ENCODE results near the gene GRM7.

Gene GRM7

DNA sequence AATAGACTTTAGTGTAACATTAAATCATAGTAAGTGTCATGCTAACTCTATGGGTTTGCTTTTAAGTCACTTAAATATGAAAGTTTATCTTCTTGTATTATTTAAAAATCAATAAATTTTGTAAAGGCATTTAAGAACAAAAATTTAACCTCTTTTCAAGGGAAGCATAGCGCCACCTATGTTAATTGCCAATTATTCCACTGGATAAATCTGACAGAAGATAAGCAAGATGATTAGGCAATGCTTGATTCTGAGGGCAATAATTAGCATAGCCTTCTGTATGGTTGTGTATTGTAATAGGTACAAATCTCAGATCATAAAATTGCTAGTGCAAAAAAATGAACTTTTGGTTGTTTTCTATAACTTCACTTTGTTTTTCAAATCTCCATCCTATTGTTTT, 560.1 kb downstream of the GRM7 start:
- DNase-seq: no peak

DNA sequence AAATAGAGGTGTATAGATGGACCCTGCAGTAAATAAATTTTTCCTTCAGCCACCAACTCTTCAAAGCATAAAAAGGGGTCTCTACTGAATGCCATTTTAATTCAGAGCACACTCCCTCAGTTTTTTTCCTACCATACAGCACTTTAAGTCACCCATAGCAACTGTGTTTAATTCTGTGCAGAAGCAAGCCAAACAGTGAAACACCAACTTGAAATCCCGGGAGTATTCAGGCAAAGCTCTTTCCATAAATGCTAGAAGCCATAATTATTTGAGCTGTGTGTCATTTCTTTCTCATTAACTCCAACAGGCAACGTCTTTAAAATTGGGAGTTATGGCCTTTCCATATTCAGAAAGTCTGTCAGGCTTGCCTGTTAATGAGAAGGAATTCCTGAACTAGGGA, 562.1 kb downstream of the GRM7 start:
- DNase-seq: no peak

DNA sequence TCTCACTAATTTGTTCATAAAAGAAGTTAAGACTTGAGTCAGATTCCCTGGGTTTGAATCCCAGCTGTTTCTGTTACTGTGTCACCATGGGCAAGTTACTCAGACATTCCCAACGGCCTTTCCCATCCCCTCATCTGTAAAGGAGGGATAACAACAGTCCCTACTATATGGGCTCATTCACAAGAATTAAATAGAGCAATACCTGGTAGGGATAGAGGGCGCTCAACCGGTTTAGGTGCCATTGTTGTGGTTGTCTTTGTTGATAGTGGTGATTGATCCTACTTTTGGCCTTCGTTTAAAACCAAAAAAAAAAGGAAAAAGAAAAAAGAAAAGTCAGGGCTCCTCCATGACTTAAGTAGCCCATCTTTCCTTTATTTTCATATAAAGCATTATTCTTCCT, 563.1 kb downstream of the GRM7 start:
- no peak for DNase-seq

DNA sequence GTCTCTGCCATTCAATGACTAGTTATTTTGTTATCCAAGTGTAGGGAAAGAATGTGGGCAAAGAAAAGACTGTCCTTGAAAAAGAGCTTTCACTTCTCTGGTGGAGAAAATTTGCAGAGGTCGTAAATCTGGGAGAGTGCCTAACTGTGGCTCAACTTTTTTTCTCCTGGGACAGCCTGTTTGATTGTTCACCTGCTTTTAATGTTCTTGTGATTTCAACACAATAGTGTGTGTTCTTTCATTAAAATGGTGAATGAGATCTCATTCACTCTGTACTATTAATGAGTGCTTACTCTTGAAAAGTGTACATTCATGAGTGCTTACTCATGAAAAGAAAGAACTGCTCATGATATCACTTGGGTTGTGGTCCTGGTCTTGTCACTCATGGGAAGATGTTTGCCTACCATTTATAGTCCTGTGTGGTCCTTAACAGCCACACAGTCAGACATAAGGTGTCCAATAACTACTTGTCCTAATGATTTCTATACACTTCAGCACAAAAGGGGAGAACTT, 567.3 kb downstream of the GRM7 start:
- no peak for DNase-seq

DNA sequence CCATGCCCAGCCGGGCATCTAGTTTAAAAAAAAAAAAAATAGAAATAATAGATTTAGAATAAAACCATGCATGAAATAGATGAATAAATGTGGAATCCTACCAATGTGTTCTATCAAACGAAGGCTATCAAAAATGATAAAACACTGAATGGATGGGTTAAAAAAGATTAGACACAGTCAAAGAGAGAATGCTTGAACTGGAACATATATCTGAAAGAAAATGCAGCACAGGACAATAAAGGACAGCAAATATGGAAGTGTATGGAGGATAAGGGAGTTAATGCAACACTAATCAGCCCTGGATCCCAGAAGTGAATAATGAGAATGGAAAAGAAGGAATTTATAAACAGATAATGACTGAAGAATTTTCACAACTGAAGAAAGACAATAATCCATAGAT, 571.7 kb downstream of the GRM7 start:
- no peak for DNase-seq

DNA sequence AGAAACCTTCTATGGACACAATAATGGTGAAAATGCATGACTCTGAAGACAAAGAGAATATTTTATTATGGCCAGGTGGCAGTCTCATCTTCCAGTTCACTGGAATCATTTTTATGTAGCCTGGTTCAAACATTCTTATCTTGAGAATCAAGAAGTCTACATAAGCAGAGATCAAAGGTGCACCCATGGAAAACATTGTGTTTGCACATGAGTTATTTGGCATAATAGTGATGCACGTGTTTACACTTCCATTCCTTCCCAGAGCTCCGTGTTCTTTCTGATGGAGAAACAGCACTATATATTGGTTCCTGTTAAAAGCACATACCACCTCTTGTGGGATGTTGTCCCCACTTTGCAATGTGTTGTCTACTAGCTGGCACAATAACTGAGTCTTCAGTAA, 572.2 kb downstream of the GRM7 start:
- no peak for DNase-seq

DNA sequence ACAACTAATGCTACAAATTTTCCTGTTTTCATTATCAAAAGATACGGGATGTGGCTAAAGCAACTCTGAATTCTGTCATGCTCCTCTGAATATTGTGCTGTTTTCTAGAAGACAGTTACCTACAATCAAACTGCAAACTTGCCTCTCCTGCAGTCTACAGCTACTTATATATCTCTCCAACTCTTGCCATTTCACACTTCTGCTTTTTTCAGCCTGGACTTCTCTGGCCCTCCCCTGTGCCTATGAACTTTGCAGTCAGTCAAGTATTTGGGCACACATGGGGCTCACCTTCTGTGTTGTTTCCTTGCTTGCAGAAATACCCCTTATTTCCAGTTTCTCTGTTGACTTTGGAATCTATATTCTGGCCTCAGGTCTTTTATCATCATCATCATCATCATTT, 575.6 kb downstream of the GRM7 start:
- DNase-seq: no peak

DNA sequence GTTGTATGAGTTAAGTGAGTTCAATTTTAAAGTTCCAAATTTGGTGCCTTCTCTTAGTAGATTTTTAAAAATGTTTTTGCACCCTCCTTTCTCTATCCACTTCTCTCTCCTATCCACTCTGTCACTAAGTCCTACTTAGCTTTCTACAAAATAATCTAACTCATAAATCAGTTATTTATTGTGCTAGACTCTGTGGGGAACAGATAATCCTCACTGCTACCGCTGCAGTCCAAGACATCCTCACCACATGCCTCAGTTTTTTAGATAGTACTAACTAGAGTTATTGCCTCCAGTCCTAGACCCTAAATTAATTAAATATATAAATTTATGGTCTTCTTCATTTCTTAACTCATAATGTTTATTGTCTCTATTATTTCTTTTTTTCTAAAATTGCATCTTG, 576.3 kb downstream of the GRM7 start:
- DNase-seq: no peak

DNA sequence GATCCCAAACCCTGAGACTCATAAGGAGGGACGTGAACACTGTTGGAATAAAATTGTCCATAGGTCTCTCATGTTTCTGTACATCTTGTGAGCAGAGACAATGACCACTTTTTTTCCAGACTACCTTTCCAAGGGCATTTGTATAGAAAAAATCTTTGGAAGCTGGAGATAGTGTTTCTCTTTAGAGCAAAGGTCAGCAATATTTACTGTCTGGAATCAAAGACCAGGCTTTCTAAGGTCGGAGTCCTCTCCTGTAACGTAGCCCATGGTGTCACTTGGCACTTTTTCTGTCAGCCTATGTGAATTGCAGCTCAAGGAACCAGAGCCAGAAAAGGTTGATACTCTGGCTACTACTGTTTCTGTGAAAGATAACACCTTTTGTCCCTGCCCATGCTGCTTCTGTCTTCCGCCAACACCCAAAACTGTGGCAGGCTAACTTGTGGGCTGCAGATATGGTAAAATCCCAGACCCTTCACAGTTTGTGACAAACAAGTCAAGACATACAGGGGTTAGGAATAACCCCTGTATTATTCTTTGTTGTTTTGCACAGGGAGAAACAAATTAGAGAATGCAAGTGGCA, 578.3 kb downstream of the GRM7 start:
- DNase-seq: no peak

DNA sequence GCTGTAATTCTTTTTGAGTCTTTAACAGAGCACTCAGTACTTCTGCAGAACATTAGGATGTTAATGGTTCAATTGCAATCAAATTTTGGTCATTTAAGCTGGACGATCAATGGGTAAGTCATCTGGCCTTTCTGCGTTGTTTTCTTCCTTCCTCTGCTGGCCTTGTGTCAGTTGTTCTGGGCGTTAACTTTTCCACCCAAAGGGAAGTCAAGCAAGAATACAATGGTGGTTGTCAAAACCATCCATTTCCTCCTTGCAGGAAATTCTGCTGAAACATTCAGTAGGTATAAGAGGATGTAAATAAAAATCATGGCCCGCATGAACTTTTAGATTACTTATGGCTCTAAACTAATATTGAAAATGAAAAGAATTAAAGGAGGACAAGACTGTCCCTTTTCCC, 584.0 kb downstream of the GRM7 start:
- DNase-seq: no peak

DNA sequence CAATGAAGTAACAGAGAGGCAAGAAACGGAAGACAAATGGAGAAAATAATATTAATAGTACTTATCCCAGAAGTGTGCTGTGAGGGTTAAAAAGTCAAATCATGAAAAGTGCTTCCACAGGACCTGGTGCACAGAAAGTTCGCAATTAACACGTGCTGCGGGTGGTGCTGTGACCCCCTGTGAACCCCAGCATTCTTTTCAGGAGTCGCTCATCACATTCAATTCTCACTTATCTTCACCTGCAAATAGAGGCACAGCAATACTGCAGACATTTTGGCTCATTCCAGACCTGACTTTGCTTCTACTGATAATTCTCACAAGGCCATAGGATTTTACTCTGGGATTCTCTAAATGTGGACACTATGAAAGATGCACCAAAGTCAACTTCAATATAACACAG, 584.4 kb downstream of the GRM7 start:
- no peak for DNase-seq

DNA sequence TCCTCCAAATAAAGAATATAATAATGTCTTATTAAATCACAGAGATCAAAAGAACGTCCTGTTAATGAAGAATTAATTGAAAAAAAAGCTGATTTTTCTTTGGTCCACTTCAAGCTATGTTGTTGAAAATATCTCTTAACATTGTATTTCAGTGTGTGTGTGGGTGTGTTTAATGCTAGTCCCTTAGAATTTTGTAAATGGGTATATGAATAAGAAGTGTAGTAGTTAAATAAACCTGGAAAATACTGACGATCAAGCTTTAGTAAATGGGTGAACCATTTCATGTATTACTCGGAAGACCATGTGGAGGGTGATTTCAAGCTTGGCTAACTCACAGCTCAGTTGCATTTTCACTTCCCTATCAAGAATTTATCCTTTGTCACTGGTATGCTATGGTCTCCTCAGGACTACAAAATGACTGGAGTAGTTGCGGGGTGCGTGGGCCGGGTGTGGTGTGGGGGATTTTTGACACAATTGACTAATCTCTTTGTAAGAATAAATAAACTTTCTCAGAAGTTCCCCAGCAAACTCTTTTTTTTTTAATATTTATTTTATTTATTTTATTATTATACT, 586.4 kb downstream of the GRM7 start:
- no peak for DNase-seq

DNA sequence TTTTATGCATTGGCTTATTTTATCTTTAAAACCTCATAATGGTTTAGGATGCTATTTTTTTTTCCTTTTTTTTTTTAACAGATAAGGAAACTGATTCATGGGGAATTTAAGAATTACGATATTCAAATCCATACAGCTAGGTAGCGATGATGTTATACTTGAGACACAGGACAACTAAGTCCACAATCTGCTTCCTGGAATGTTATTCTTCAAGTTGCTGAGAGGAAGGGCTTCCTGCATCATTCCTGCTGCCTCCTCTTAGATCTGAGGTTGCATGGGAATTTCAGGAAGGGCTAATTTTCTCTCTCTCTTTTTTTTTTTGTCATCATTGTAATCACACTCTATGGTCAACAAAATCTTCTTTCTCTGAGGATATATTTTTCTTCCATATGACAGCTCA, 595.5 kb downstream of the GRM7 start:
- DNase-seq: no peak

DNA sequence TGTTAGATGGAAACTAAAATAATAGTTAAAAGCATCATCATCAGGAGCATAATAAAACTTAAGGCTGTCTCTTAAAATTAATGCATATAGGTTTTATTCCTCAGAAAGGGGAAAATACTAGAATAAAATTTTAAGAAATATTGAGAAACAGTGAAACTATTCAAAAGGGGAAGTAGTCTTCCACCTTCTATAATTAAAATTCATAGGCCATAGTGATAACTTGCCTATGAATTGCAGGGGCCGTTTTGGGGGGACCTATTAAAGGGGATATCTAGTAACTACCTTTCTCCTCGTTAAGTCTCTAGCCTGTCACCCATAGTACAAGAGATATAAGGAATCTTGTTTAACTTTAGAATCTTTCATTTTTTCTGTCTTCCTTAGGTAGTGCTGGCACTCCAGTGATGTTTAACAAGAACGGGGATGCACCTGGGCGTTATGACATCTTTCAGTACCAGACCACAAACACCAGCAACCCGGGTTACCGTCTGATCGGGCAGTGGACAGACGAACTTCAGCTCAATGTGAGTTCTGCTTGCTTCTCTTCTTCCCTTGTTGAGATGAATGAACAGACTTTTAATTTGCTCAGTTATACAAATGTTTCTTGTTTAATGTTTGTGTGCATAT, 600.4 kb downstream of the GRM7 start:
- DNase-seq: no peak

DNA sequence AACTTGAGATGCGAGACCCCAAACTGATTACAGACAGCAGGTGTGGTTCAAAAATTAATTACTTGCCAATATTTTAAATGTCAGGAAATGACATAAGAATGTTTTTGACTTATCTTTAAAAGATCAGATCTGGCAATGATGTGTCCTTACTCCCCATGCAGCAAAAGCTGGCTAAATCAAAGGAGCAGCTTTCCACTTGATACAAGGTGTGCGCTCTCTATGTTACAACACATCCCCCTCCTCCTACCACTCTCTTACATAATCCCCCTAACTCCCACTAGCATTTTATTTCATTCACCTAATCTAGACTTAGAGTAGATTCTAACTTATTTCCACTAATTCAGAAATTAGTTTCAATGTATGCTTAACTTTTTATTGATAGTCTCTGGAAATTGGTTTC, 609.0 kb downstream of the GRM7 start:
- DNase-seq: no peak

DNA sequence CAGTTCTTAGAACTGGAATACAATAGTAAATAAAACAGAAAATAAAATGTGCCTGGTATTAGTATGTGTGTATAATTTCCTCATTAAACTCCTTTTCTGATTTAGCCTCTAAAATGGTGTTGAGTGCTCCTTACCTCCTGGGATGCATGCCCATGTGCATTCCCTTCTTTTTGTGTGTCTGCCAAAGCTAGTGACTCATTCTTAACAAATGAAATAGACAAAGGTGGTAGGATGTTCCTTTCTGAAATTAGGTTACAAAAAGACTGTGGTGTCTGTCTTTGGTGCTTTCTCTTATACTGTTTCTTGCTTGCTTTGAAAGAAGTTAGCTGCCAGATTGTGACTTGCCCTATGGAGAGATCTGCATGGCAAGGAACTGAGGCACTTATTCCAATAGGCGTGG, 623.7 kb downstream of the GRM7 start:
- DNase-seq: no peak

DNA sequence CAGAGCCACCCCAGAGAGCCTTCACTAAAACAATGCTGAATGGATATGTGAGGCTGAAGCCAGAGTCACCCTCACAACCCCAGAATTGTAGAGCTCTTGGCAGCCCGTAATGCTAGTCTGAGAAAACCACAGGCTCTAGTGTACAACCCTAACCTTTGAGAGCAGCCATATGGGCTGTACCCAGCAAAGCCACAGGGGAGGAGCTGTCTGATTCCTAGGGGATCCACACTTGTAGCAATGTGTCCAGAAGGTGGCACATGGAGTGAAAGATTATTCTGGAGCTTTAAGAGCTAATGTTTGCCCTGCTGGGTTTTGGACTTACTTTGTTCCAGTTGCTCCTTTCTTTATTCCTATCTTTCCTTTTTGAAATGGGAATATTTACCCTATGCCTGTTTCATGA, 626.8 kb downstream of the GRM7 start:
- DNase-seq: no peak

DNA sequence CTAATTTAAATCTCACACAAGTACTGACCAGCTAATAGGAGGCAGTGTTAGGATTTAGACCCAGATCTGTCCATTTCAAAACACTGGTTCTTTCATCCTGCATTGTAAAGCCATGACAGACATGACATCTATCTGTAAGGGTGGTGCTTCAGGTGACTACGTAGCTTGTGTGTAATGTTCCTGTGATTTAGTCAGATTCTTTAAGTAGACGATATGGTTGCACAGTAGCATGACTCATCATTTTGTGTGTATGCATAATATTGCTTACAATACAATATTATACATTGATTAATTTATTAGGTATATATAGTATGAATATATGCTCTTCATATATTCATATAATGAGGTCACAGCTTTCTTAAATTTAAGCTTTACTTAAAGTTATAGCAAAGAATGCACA, 628.5 kb downstream of the GRM7 start:
- no peak for DNase-seq

DNA sequence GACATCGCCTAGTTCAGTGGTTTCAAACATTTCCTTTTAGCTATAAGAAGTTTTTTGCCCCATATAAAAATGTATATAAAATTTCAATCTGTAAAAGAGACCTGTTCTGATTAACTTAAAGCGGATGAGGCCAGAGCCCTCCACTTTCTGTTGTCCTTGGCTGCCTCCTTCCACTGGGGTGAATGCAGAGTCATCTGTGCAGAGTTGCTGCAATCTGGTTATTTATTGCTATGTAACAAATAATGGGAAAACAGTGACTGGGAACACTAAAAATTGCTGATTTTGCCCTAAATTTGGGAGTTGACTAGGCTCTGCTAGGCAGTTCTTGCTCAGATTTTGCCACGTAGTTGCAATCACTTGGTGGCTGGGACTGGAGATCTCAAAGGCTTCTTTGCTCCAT, 637.8 kb downstream of the GRM7 start:
- DNase-seq: no peak

DNA sequence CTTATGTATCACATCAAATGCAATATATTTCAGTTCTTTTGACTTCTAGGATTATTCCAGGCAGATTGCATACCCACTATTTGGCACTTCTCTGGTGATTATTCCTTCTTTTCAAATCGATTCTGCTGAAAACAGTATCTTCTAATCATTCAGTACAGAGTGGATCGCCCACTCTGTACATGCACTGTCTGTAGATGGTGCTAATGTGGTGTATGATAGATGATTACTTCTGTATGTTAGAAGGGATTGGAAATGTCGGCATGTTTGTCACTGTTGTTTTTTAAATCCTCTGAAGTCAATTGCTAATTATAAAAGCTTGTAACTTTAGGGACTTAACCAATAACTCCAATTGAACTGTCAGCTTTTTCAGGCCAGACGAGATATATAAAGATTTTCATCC, 642.5 kb downstream of the GRM7 start:
- no peak for DNase-seq

DNA sequence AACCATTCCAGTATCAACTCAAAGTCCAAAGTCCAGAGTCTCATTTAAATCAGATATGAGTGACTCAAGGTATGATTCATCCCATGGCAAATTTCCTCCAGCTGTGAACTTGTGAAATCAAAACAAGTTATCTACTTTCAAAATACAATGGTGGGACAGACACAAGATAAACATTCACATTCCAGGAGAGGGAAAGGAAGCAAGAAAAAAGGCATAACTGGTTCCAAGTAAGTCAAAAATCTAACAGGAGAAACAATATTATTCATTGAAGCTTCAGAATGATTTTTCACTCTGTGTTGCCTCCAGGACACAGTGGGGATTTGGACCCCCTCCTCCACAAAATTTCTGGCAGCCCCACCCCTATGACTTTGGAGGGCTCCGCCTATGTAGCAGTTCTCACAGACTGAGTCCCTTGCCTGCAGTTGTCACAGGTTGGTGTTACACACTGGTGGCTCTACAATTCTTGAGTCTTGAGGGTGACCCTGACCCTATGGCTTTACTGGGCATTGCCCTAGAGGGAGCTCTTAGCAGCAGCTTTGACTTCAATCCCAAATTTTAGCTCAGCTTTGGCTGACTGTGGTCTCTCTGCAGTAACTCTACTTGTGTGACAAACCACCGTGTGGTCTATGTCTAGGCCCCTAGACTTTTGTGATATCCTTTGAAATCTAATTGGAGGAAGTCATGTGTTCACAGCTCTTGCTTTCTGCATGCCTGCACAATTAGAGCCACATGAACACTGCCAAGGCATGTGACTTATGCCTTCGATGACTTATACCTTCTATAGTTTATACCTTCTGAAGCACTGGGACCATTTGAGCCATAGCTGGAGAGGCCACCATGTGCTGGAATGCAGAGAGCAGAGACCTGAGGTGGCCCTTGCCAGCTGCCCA, 644.2 kb downstream of the GRM7 start:
- DNase-seq: no peak

DNA sequence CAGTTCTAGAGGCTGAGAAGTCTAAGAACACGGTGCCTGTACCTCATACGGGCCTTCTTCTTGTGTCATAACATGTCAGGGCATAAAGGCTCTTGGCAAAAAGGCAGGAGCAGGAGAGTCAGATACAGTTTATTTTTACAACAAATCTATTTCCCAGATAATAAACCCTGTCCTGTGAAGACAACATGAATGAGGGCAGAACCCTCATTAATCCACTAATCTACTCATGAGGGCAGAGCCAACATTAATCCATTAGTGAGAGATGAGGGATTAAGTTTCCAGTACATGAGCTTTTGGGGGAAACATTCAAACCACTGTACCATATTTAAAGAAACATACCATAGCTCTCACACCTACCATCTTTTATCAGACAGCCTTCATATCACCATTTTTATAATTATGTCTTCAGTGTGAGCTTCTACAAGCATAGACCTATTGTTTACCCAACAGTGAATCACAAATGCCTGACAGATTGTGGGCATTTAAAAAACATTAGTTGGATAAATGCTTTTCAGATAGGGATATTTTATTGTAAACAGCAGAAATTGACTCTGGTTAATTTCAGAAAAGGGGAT, 645.8 kb downstream of the GRM7 start:
- no peak for DNase-seq

DNA sequence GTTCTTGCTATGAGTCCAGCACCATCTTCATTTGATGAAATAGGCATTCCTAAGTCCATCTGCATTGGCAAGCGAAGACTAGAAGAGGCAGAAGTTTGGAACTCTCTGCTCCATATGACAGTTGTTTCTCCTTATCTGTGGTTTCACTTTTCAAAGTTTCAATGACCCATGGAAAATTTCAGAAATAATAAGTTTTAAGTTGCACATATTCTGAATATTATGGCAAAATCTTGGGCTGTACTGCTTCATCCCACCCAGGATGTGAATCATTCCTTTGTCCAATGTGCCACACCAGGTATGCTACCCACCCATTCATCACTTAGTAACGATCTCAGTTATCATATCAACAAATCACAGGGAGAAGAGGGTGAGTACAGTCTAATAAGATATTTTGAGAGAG, 647.9 kb downstream of the GRM7 start:
- DNase-seq: no peak

DNA sequence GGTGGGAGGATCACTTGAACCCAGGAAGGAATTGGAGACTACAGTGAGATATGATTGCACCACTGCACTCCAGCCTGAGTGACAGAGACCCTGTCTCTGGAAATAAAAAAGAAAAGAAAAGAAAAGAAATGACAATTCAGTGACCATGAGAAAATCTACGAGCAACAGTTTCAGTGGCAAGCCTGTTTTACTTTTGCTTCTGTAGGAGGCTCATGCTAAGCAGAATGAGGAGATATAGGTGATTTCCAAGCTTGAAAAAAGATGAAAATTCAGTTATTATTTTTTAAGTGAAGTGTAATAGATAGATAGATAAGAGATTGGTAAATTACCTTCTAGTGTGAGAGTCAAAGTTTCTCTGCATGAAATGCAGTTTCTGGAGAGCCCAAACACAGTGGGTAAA, 651.1 kb downstream of the GRM7 start:
- DNase-seq: no peak

Measured in SHP77 (cell line).